HG03097 (cell line): ENCODE measurements around the gene USP5.

Source experiments
- ATAC-seq: cut with Tn5 transposase; IDR thresholded peaks from one replicate; pipeline ENCODE4 v1.9.1; 2021; ENCODE audit not compliant: unreplicated experiment, low FRiP score

Gene USP5

GRCh38 chr12:6825398-6826124 is 26.4 kb upstream of the USP5 start:
- no peak for ATAC-seq

- no peak for ATAC-seq
Measured at GRCh38 chr12:6826125-6826733, 25.7 kb upstream of the USP5 start.

- ATAC-seq: no peak
Measured at GRCh38 chr12:6826734-6827436, 25.1 kb upstream of the USP5 start.

GRCh38 chr12:6827437-6827911 is 24.5 kb upstream of the USP5 start:
- no peak for ATAC-seq

- ATAC-seq: no peak
Measured at GRCh38 chr12:6827982-6828780, 23.8 kb upstream of the USP5 start, which contains the start of gene P3H3. P3H3 (plus strand) TSS chr12:6828407; CDS start chr12:6828441, 34 bp downstream.

GRCh38 chr12:6828781-6829535 is 23.0 kb upstream of the USP5 start:
- ATAC-seq: no peak

- no peak for ATAC-seq
Measured at GRCh38 chr12:6829536-6830220, 22.3 kb upstream of the USP5 start.

GRCh38 chr12:6830286-6830890 is 21.6 kb upstream of the USP5 start:
- ATAC-seq: no peak

- no peak for ATAC-seq
Measured at GRCh38 chr12:6830999-6831398, 21.0 kb upstream of the USP5 start.

- ATAC-seq: no peak
Measured at GRCh38 chr12:6831450-6831995, 20.4 kb upstream of the USP5 start.

GRCh38 chr12:6832125-6832524 is 19.8 kb upstream of the USP5 start:
- ATAC-seq: no peak

GRCh38 chr12:6833189-6833890 is 18.6 kb upstream of the USP5 start:
- ATAC-seq: no peak

- no peak for ATAC-seq
Measured at GRCh38 chr12:6834254-6834653, 17.7 kb upstream of the USP5 start.

GRCh38 chr12:6834873-6835272 is 17.1 kb upstream of the USP5 start:
- ATAC-seq: no peak

GRCh38 chr12:6836851-6837250 is 15.1 kb upstream of the USP5 start:
- ATAC-seq: no peak

GRCh38 chr12:6837370-6838060 is 14.4 kb upstream of the USP5 start:
- ATAC-seq: no peak

GRCh38 chr12:6838854-6839253 is 13.1 kb upstream of the USP5 start:
- no peak for ATAC-seq
